ENCODE results near the gene XAGE1A.
"Not testable (repeated sequence)": the region's sequence is repeated elsewhere in the genome, so short reads cannot be mapped to it uniquely, and the experiment has no call there.

Gene XAGE1A, protein sequence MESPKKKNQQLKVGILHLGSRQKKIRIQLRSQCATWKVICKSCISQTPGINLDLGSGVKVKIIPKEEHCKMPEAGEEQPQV

DNA sequence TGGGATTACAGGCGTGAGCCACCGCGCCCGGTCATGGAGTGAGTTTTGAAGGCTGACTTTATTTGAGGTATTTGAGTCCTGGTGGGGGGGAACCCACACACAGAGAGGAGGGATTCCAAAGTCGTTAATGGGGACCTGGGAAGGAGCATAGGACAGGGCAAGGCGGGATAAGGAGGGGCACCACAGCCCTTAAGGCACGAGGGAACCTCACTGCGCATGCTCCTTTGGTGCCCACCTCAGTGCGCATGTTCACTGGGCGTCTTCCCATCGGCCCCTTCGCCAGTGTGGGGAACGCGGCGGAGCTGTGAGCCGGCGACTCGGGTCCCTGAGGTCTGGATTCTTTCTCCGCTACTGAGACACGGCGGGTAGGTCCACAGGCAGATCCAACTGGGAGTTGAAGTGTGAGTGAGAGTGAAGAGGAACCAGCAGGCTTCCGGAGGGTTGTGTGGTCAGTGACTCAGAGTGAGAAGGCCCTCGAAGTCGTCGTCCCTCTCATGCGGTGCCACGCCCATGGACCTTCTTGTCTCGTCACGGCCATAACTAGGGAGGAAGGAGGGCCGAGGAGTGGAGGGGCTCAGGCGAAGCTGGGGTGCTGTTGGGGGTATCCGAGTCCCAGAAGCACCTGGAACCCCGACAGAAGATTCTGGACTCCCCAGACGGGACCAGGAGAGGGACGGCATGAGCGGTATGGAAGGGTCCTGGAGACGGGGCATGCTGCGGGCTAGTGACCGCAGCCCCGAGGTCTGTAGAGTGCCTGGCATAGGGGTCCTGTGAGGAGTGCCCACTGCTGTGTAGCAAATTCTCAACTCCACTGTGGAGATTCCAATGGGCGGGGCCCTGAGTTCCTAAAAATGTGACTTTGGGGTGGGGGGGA lies at the start of gene XAGE1A:
Gene XAGE1A (plus strand): TSS at position 264 of the 874 bp plus-strand sequence. CDS start 1,554 bp downstream, outside the sequence.
- DNase-seq = not testable (repeated sequence)

DNA sequence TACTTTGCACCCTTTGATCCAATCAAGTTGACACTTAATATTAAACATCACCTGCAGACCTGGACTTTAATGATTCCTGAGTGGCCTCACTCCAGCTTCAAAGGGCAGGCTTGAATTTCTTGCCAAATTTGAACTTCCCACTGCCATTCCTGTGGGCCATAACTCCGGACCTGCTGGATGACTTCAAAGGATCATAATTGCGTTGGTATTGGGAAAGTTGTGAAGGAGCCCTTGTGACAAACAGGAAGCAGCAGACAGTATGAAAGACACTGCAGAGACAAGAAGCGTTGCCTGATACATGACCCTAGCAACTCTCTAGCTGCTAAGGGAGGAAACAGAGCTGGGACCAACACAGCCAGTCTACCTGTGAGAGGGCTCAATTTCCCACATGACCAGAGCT lies 43.6 kb upstream of the XAGE1A start:
- not testable (repeated sequence) for DNase-seq

DNA sequence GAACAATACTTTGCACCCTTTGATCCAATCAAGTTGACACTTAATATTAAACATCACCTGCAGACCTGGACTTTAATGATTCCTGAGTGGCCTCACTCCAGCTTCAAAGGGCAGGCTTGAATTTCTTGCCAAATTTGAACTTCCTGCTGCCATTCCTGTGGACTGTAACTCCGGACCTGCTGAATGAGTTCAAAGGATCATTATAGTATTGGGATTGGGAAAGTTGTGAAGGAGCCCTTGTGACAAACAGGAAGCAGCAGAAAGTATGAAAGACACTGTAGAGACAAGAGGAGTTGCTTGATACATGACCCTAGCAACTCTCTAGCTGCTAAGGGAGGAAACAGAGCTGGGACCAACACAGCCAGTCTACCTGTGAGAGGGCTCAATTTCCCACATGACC lies 24.3 kb upstream of the XAGE1A start:
- DNase-seq = not testable (repeated sequence)

DNA sequence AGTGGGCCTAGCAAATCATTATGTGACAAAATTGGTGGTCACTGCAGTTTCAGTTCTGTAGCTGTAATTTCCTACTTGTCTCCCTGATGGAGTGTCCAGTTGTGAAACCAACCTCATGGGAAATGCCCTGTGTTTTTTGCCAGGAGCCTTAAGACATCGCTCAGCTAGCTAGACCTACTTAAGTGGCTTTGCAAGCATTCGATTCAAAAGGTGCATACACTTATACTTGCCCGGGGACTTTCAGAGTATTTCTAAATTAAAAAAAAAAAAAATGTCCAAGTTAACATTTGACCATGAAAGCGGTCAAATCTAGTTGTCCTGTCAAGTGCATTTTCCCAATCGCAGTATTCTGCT lies 788 bp downstream of the XAGE1A start:
- not testable (repeated sequence) for DNase-seq

DNA sequence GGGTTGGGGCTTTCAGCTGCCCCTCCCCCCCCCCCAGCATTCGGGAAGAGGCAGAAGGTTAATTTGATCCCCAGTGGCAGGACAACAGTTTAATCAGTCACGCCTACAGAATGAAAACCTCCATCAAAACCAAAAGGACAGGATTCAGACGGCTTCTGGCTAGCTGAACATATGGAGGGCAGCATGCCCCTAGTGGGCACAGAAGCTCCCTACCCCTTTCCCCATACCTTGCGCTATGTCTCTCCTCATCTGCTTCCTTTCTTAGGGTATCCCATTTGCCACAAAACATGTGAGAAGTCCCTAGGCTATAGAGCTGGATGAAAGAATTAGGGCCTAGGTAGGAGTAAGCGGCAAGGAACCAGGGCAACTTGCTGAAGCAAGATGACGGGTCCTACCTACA lies 5.8 kb downstream of the XAGE1A start:
- not testable (repeated sequence) for DNase-seq

DNA sequence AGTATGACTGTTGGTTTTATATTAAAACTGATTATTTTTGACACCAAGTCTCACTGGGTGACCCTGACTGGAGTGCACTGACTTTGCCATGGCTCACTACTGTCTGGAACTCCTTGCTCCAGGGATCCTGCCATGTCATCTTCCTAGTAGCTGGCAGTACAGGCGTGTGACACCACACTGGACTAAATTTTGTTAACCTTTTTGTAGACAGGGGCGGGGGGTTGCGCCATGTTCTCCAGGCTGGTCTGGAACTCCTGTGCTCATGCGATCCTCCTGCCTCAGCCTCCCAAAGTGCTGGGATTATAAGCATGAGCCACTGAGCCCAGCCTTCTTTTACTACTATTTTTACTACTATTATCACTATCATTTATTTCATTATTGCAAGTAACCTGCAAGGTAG lies 8.9 kb downstream of the XAGE1A start:
- no peak for DNase-seq

DNA sequence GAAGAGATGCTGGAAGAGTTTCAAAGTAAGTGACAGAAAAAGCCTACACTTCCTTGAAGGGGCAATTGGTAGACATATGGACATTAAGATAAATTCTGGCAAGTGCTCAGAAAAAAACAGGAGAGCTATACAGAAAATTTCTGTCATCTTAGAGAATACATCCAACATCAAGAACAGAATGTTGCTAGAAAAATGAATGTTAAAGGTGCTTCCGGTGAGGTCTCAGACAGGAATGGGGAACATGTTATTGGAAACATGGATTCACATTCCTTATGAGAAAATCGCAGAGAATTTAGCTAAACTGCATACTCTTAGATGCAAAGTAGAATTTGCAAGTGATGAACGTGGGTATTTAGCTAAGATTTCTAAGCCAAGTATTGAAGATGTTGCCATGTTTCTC lies 11.7 kb downstream of the XAGE1A start:
- no peak for DNase-seq

DNA sequence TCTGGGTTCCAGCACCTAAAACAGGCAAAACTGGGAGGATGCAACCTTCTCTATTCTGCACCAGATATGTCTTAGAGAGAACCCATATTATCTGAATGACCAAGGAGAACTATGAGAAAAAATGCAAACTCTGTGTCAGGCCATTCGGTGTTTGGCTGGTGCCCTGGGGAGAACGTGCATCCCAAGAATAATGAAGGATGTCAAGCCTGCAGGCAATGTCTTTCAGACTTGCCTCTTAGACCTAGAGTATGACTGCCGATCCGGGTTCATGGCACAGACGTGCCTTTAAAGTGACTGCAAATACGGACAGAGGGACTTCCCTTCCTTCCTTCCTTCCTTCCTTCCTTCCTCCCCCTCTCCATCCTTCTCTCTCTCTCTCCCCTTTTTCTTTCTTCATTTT lies 14.3 kb downstream of the XAGE1A start:
- no peak for DNase-seq

DNA sequence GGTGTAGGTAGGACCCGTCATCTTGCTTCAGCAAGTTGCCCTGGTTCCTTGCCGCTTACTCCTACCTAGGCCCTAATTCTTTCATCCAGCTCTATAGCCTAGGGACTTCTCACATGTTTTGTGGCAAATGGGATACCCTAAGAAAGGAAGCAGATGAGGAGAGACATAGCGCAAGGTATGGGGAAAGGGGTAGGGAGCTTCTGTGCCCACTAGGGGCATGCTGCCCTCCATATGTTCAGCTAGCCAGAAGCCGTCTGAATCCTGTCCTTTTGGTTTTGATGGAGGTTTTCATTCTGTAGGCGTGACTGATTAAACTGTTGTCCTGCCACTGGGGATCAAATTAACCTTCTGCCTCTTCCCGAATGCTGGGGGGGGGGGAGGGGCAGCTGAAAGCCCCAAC lies 15.5 kb downstream of the XAGE1A start:
- DNase-seq = not testable (repeated sequence)

DNA sequence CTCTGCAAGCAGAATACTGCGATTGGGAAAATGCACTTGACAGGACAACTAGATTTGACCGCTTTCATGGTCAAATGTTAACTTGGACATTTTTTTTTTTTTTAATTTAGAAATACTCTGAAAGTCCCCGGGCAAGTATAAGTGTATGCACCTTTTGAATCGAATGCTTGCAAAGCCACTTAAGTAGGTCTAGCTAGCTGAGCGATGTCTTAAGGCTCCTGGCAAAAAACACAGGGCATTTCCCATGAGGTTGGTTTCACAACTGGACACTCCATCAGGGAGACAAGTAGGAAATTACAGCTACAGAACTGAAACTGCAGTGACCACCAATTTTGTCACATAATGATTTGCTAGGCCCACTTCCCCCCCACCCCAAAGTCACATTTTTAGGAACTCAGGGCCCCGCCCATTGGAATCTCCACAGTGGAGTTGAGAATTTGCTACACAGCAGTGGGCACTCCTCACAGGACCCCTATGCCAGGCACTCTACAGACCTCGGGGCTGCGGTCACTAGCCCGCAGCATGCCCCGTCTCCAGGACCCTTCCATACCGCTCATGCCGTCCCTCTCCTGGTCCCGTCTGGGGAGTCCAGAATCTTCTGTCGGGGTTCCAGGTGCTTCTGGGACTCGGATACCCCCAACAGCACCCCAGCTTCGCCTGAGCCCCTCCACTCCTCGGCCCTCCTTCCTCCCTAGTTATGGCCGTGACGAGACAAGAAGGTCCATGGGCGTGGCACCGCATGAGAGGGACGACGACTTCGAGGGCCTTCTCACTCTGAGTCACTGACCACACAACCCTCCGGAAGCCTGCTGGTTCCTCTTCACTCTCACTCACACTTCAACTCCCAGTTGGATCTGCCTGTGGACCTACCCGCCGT lies 20.7 kb downstream of the XAGE1A start:
- not testable (repeated sequence) for DNase-seq

DNA sequence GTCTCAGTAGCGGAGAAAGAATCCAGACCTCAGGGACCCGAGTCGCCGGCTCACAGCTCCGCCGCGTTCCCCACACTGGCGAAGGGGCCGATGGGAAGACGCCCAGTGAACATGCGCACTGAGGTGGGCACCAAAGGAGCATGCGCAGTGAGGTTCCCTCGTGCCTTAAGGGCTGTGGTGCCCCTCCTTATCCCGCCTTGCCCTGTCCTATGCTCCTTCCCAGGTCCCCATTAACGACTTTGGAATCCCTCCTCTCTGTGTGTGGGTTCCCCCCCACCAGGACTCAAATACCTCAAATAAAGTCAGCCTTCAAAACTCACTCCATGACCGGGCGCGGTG lies 21.3 kb downstream of the XAGE1A start, which contains the start of gene XAGE1B:
Gene XAGE1B (minus strand): TSS at position 77 of the 339 bp plus-strand sequence. CDS start 1,536 bp downstream, outside the sequence.
- not testable (repeated sequence) for DNase-seq

DNA sequence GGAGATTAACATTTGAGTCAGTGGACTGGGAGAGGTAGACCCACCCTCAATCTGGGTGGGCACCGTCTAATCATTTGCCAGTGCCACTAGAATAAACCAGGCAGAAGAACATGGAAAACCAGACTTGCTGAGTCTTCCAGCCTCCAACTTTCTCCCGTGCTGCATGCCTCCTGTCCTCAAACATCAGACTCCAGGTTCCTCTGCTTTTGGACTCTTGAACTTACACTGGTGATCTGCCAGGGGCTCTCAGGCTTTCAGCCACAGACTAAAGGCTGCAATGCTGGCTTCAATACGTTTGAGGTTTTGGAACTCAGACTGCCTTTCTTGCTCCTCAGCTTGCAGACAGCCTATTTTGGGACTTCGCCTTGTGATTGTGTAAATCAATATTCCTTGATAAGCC lies 45.4 kb downstream of the XAGE1A start:
- not testable (repeated sequence) for DNase-seq

DNA sequence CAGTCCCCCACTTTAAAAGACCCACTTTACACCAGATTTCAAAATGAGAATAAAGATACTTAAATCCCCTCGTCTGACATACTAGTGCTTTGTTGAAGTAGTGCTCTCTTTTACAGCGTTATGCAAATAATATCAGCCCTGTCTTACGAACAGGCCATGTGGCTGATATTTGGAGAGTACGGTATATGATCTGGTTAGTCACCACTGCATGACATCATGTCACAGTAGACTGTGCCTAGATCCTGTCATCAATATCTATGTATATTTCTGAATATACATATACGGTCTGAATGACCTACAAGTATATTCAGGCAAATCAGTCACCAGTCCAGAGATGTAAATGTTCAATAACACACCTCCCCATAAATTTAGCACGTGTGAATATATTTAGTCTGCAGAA lies 46.7 kb downstream of the XAGE1A start:
- no peak for DNase-seq

DNA sequence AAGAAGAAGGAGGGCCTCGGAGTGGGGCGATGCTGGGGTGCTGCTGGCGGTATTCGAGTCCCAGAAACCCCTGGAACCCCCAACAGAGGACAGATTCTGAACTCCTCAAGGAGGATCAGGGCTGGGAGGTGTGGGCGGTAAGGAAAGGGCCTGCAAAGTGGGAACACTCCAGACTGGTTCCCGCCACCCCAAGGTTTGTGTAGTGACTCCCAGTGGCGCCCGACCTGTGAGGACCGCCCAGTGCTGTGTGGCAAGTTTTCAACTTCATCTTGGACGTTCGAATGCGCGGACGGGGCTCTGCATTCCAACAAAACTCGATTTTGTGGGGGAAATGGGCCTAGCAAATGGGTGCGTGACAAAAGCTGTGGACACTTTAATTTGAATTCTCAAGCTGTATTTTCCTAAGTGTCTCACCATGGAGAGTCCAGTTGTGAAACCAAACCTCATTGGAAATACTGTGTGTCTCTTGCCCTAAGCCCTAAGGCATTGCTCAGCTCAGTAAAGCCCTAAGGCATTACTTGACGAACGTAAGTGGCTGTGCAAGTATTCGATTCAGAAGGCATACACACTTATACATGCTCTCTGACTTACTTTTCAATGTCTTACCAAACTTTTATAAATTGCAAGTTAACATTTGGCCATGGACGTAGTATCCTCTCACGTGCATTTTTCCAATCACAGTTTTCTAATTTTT lies 48.7 kb downstream of the XAGE1A start:
- DNase-seq = no peak

DNA sequence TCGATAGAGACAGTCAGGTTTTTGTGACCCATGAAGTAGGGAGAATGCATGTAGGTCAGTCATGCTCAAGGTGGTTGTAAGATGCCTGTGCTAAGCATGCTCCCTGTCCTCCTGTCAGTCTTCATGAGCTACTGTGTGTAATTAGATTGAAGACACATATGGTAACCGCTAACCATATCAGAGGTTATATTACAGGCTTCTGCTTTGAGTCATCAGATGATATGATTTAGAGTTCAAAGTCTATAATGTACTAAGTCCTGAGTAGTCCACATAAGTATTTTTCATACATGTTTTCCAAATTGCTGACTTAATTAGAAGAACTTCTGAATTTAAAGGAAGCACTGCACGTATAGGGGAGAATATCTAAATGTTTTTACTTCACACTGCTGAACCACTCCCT lies 53.2 kb downstream of the XAGE1A start:
- DNase-seq = not testable (repeated sequence)

Measured in stimulated activated CD4-positive, alpha-beta T cell treated with anti-CD3 and anti-CD28 coated beads, Interleukin-1b, Interleukin-23, amount 100 ng/mL, for 48 hours (primary cell).